Liver (tissue), 9 donors: ENCODE results near the gene DNAJC15. TPM values are rescaled to one million over a fixed set of nuclear protein-coding genes. Genes with fewer than 3 reads are reported as not detected.

ENCODE experiments used
- DNase-seq: peaks from one replicate; pipeline ENCODE4 v3.0.0-alpha.2; 2017; ENCODE audit warnings: low spot score
- H3K27ac ChIP-seq, 2 donors: one replicate each; pipeline ENCODE4 v1.7.0; 2013; ENCODE audit warnings: inconsistent platforms in 2 of 2, low read length in 2 of 2, control low read depth in 1 of 2, low read depth in 1 of 2, mild to moderate bottlenecking in 1 of 2
- H3K27me3 ChIP-seq, 4 donors: one replicate each; pipeline versions ENCODE4 v1.6.1 to v1.7.0; 2013; ENCODE audit warnings: low read length in 3 of 4, inconsistent platforms in 1 of 4, mild to moderate bottlenecking in 1 of 4, moderate library complexity in 1 of 4; ENCODE audit not compliant: control insufficient read depth in 4 of 4, insufficient read depth in 4 of 4
- H3K36me3 ChIP-seq, 4 donors: one replicate each; pipeline versions ENCODE4 v1.6.1 to v1.7.0; 2013; ENCODE audit warnings: low read length in 3 of 4, mild to moderate bottlenecking in 3 of 4, low read depth in 1 of 4, moderate library complexity in 1 of 4; ENCODE audit not compliant: control insufficient read depth in 4 of 4, insufficient read depth in 3 of 4
- H3K4me1 ChIP-seq, 4 donors: one replicate each; pipeline versions ENCODE4 v1.6.1 to v1.7.0; 2013; ENCODE audit warnings: low read length in 3 of 4, mild to moderate bottlenecking in 3 of 4, moderate library complexity in 1 of 4; ENCODE audit not compliant: control insufficient read depth in 4 of 4, insufficient read depth in 4 of 4
- H3K4me3 ChIP-seq, 3 donors: one replicate each; pipeline versions ENCODE4 v1.6.1 to v1.7.0; 2013; ENCODE audit warnings: low read length in 3 of 3, control low read depth in 1 of 3, low read depth in 1 of 3, mild to moderate bottlenecking in 1 of 3
- H3K9ac ChIP-seq, 2 donors: one replicate each; pipeline ENCODE4 v1.7.0; 2013; ENCODE audit warnings: low read length in 2 of 2, mild to moderate bottlenecking in 2 of 2, moderate library complexity in 2 of 2, control low read depth in 1 of 2, low read depth in 1 of 2
- H3K9me3 ChIP-seq, 4 donors: one replicate each; pipeline versions ENCODE4 v1.6.1 to v1.7.0; 2013; ENCODE audit warnings: low read length in 3 of 4; ENCODE audit not compliant: control insufficient read depth in 4 of 4
- ATF3 ChIP-seq: IDR thresholded peaks from 2 replicates; pipeline ENCODE4 v1.6.1; 2016; ENCODE audit warnings: antibody characterized with exemption
- CTCF ChIP-seq: fragments of 150-350 bp; IDR thresholded peaks from 2 replicates; pipeline ENCODE4 v1.5.1; 2017; ENCODE audit warnings: improper control_type of control experiment, low read depth, low read length; ENCODE audit not compliant: missing input control
- EGR1 ChIP-seq, 2 donors: IDR thresholded peaks; 2 replicates each; pipeline ENCODE4 v1.6.1; 2016 to 2018; ENCODE audit warnings: antibody characterized with exemption in 2 of 2, low read depth in 2 of 2
- FOXA1 ChIP-seq: IDR thresholded peaks from 2 replicates; pipeline ENCODE4 v1.6.1; 2016; ENCODE audit warnings: antibody characterized with exemption
- FOXA2 ChIP-seq: IDR thresholded peaks from 2 replicates; pipeline ENCODE4 v1.6.1; 2016; ENCODE audit warnings: antibody characterized with exemption
- GABPA ChIP-seq, 2 donors: IDR thresholded peaks in 1 of 2; conservative IDR thresholded peaks in 1 of 2; 2 replicates each; pipeline ENCODE4 v1.6.1; 2016; ENCODE audit warnings: antibody characterized with exemption in 2 of 2, mild to moderate bottlenecking in 1 of 2, moderate library complexity in 1 of 2
- HNF4G ChIP-seq: IDR thresholded peaks from 2 replicates; pipeline ENCODE4 v1.6.1; 2016; ENCODE audit warnings: antibody characterized with exemption
- JUND ChIP-seq, 2 donors: IDR thresholded peaks; 2 replicates each; pipeline ENCODE4 v1.6.1; 2016; ENCODE audit warnings: antibody characterized with exemption in 2 of 2
- MAX ChIP-seq: IDR thresholded peaks from 2 replicates; pipeline ENCODE4 v1.6.1; 2016; ENCODE audit warnings: antibody characterized with exemption
- NR2F2 ChIP-seq: IDR thresholded peaks from 2 replicates; pipeline ENCODE4 v1.6.1; 2016; ENCODE audit warnings: antibody characterized with exemption
- RAD21 ChIP-seq, 2 donors: IDR thresholded peaks; 2 replicates each; pipeline ENCODE4 v1.6.1; 2016; ENCODE audit warnings: antibody characterized with exemption in 2 of 2, mild to moderate bottlenecking in 2 of 2
- REST ChIP-seq: IDR thresholded peaks from 2 replicates; pipeline ENCODE4 v1.6.1; 2016; ENCODE audit warnings: antibody characterized with exemption, mild to moderate bottlenecking
- RXRA ChIP-seq, 2 donors: IDR thresholded peaks; 2 replicates each; pipeline ENCODE4 v1.6.1; 2017 to 2018; ENCODE audit warnings: antibody characterized with exemption in 2 of 2, mild to moderate bottlenecking in 1 of 2
- SP1 ChIP-seq: IDR thresholded peaks from 2 replicates; pipeline ENCODE4 v1.6.1; 2018; ENCODE audit warnings: antibody characterized with exemption, mild to moderate bottlenecking
- YY1 ChIP-seq: IDR thresholded peaks from 2 replicates; pipeline ENCODE4 v1.6.1; 2016; ENCODE audit warnings: antibody characterized with exemption, mild to moderate bottlenecking
- WGBS: extraction: QIAGEN DNeasy Blood & Tissue Kit; methylation state at CpG from one replicate; pipeline ENCODE4 v1.1.7; 2013; 5-methylcytosine and 5-hydroxymethylcytosine counted together
- polyA plus RNA-seq, 2 donors: library from polyadenylated mRNA; stranded (reverse) in 1 of 2; unstranded in 1 of 2; fragments of 200-250 nt in 1 of 2; fragments of >200 nt in 1 of 2; fragmentation: Nextera tagmentation in 1 of 2; extraction: Ambion mirVana in 1 of 2; gene quantifications; one replicate each; pipeline versions ENCODE4 v1.2.1 to v1.2.3, GENCODE V29; 2013 to 2015
- total RNA-seq, 2 donors: library from RNA; depleted of rRNA; stranded (reverse); fragments of >200 nt; gene quantifications; one replicate each; pipeline ENCODE4 v1.2.3, GENCODE V29; 2014
- TF ChIP-seq, protein P1 (sequence below): IDR thresholded peaks from 2 replicates; pipeline ENCODE4 v1.6.1; 2016; ENCODE audit warnings: antibody characterized with exemption
- donor health status: healthy.
- donor health status: healthy.
- donor health status: healthy.
- donor health status: healthy.
- donor health status: healthy.

DNAJC15 gene
- total and polyA plus RNA-seq, 4 donors: 5.8 to 55.4 (median 14.0) TPM

DNA sequence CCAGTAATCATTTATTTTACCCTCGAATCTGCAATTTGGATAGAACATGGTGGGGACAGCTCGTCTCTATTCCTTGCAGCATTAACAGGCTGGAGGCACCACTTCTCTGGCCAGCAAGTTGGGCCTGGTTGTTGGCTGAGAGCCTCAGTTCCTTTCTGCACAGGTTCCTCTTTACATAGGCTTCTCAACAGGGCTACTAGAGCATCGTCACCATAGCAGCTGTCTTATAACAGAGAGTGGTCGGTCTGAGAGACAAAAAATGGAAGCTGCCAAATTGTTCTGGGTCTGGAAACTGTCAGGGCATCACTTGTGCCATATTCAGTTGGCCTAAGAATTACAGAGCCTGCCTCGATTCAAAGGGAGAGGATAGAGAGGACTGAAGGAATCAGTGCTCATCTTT, 86.7 kb downstream of the DNAJC15 start:
- no peaks in the 10 kb centered on the region for H3K9me3 ChIP-seq
- H3K27ac ChIP-seq: no peak overlapping the region
- H3K36me3 ChIP-seq: no peaks in the 10 kb centered on the region
- DNase-seq: no peak
- no peak overlapping the region for H3K9ac ChIP-seq
- TF ChIP-seq HNF4G (no peak), GABPA (IDR thresholded peaks at IDR 0.05 in 1 of 2, conservative IDR thresholded peaks at IDR 0.05 in 1 of 2) (no peak), SP1 (no peak), RXRA (IDR thresholded peaks at IDR 0.05) (no peak), YY1 (no peak)
- WGBS: 85% methylated on average over 5 of the region's 5 CpGs
- H3K4me1 ChIP-seq: no peaks in the 10 kb centered on the region
- no peaks in the 10 kb centered on the region for H3K27me3 ChIP-seq
- no peak overlapping the region for H3K4me3 ChIP-seq

DNA sequence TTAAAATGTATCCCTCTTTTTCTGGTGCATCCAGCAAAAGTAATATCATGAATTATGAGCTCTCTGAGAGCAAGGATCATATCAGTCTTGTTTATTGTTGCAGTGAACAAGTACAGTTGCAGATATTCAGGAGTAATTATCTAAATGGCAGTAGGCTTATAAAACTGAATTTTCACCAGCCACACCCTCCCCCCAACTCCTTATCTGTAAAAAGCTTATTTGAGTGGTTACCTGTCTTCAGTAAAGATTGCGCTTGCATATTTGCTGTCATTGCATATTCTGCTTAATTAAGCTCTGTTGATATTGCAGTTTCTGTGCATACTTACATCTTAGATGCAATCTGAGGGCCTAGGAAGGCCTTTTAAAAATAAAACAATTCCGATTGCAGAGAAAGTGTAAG, 87.3 kb downstream of the DNAJC15 start:
- no peaks in the 10 kb centered on the region for H3K27me3 ChIP-seq
- 88% methylated on average over 2 of the region's 2 CpGs for WGBS
- H3K9ac ChIP-seq: no peak overlapping the region
- no peak overlapping the region for H3K4me3 ChIP-seq
- DNase-seq: no peak
- TF ChIP-seq NR2F2 (no peak), YY1 (no peak), MAX (no peak), CTCF (no peak), REST (no peak), RAD21 (IDR thresholded peaks at IDR 0.05) (no peak), HNF4G (no peak)
- H3K36me3 ChIP-seq: no peaks in the 10 kb centered on the region
- H3K27ac ChIP-seq: no peak overlapping the region
- H3K9me3 ChIP-seq: no peaks in the 10 kb centered on the region
- H3K4me1 ChIP-seq: no peaks in the 10 kb centered on the region

DNA sequence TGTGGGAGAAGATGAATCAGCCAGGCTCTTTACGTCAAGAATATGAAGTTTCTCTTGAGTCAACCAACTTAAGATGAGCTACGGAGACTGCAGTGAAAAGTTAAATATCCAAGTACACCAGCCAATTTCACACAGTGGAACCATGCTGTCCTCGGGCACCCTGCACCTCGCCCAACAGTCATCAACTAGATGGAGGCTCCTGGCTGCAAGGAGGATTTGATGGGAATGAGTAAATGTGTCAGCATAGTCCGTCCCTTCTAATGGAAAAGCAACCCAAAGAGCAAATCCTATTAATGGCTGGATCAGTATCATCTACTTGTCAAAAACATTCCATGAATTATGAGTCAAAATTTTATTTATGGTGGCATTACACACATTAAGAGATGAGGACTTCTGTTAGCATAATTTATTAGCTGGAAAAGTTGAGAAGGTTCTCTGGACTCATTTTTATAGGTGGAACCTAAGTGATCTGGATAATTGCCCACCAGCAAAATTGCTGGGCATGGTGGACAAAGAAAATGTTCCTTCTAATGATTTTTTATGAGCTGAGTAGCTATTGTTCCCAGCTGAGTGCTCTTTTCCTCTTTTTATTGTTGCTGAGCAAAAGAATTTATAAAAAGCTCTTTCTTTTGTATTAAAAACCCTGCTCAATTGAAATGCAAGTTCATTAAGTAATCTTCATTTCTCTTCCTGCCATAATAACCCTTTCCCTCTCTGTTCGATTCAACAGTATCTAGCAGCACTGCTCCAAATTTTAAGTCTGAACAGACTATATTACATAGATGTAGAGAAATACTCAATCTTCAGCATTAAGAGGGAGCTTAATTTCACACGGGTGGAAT, 88.4 kb downstream of the DNAJC15 start:
- Histone ChIP-seq H3K9ac (no peak overlapping the region), H3K36me3 (no peaks in the 10 kb centered on the region), H3K9me3 (no peaks in the 10 kb centered on the region), H3K27me3 (no peaks in the 10 kb centered on the region), H3K27ac (no peak overlapping the region), H3K4me1 (no peaks in the 10 kb centered on the region), H3K4me3 (no peak overlapping the region)
- 93% methylated on average over 7 of the region's 7 CpGs for WGBS
- no peak for DNase-seq
- TF ChIP-seq FOXA2: no peak
- no peak for TF ChIP-seq EGR1 (IDR thresholded peaks at IDR 0.05; ENCODE audit: low read depth in 2 of 2)
- no peak for TF ChIP-seq FOXA1
- TF ChIP-seq JUND (IDR thresholded peaks at IDR 0.05): no peak
- TF ChIP-seq, protein P1, sequence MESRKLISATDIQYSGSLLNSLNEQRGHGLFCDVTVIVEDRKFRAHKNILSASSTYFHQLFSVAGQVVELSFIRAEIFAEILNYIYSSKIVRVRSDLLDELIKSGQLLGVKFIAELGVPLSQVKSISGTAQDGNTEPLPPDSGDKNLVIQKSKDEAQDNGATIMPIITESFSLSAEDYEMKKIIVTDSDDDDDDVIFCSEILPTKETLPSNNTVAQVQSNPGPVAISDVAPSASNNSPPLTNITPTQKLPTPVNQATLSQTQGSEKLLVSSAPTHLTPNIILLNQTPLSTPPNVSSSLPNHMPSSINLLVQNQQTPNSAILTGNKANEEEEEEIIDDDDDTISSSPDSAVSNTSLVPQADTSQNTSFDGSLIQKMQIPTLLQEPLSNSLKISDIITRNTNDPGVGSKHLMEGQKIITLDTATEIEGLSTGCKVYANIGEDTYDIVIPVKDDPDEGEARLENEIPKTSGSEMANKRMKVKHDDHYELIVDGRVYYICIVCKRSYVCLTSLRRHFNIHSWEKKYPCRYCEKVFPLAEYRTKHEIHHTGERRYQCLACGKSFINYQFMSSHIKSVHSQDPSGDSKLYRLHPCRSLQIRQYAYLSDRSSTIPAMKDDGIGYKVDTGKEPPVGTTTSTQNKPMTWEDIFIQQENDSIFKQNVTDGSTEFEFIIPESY: no peak
- no peak for TF ChIP-seq ATF3
- no peak for TF ChIP-seq MAX
- TF ChIP-seq NR2F2: no peak
- no peak for TF ChIP-seq HNF4G
- TF ChIP-seq GABPA (IDR thresholded peaks at IDR 0.05 in 1 of 2, conservative IDR thresholded peaks at IDR 0.05 in 1 of 2): no peak
